SK-N-SH (cell line): ENCODE results near the gene C11orf42. TPM values are rescaled to one million over a fixed set of nuclear protein-coding genes. Genes with fewer than 3 reads are reported as not detected.

Experiments used
- CTCF ChIA-PET: fragments of 300-600, 350-600 bp; formaldehyde crosslinking; extraction: SDS; loops from one replicate; lab custom pipeline; 2021; lab: Yijun Ruan, JAX
- POLR2A ChIA-PET: fragments of 350-600 bp; sonication (Branson Sonifier 250); formaldehyde crosslinking; extraction: SDS; loops from one replicate; lab custom pipeline; 2020; ENCODE audit warnings: antibody characterized with exemption, inconsistent platforms; lab: Yijun Ruan, JAX
- DNase-seq: peaks from one replicate; pipeline ENCODE4 v3.0.0; 2012
- H2AFZ ChIP-seq: fragments of 200-600 bp; sonication (generic); 2 replicates; pipeline ENCODE4 v1.8.1; 2016; ENCODE audit warnings: antibody characterized with exemption, mild to moderate bottlenecking, low read depth
- H3F3A ChIP-seq: fragments of 200-600 bp; sonication (generic); replicated peaks from 2 replicates; pipeline ENCODE3; 2016; ENCODE audit warnings: antibody characterized with exemption, mild to moderate bottlenecking; ENCODE audit not compliant: insufficient read depth
- H3K27ac ChIP-seq, 2 experiments: fragments of 200-500 bp in 1 of 2; fragments of 200-600 bp in 1 of 2; sonication (Bioruptor generic) in 1 of 2; sonication (generic), shearing (Covaris generic) in 1 of 2; 2 replicates each; pipeline versions ENCODE4 v1.5.1 to v1.6.1; 2014 to 2016; ENCODE audit warnings: low read depth in 2 of 2, inconsistent platforms in 1 of 2, low read length in 1 of 2, mild to moderate bottlenecking in 1 of 2, mixed read lengths in 1 of 2
- H3K27me3 ChIP-seq: fragments of 200-600 bp; sonication (generic), shearing (Covaris generic); 2 replicates; pipeline ENCODE4 v1.6.1; 2016; ENCODE audit warnings: mixed run types; ENCODE audit not compliant: insufficient read depth
- H3K36me3 ChIP-seq, 2 experiments: fragments of 200-500 bp in 1 of 2; fragments of 200-600 bp in 1 of 2; sonication (Bioruptor generic) in 1 of 2; sonication (generic) in 1 of 2; replicated peaks in 1 of 2; 2 replicates each; pipeline versions ENCODE3 to v1.5.1; 2014 to 2016; ENCODE audit warnings: low read length in 1 of 2, mild to moderate bottlenecking in 1 of 2; ENCODE audit not compliant: insufficient read depth in 2 of 2, control insufficient read depth in 1 of 2
- H3K4me1 ChIP-seq, 2 experiments: fragments of 200-500 bp in 1 of 2; fragments of 200-600 bp in 1 of 2; sonication (Bioruptor generic) in 1 of 2; sonication (generic), shearing (Covaris generic) in 1 of 2; 2 replicates each; pipeline versions ENCODE4 v1.5.1 to v1.6.1; 2014 to 2016; ENCODE audit warnings: low read depth in 1 of 2, low read length in 1 of 2, mixed run types in 1 of 2; ENCODE audit not compliant: insufficient read depth in 2 of 2, control insufficient read depth in 1 of 2
- H3K4me2 ChIP-seq: fragments of 200-600 bp; sonication (generic), shearing (Covaris generic); 2 replicates; pipeline ENCODE4 v1.6.1; 2017; ENCODE audit warnings: mixed run types
- H3K4me3 ChIP-seq, 2 experiments: fragments of 200-500 bp in 1 of 2; fragments of 200-600 bp in 1 of 2; sonication (Bioruptor generic) in 1 of 2; sonication (generic), shearing (Covaris generic) in 1 of 2; 2 replicates each; pipeline versions ENCODE4 v1.5.1 to v1.8.1; 2014 to 2016; ENCODE audit warnings: low read depth in 2 of 2, inconsistent platforms in 1 of 2, low read length in 1 of 2, mild to moderate bottlenecking in 1 of 2, mixed read lengths in 1 of 2, moderate library complexity in 1 of 2
- H3K79me2 ChIP-seq: fragments of 200-600 bp; sonication (generic); 2 replicates; pipeline ENCODE4 v1.8.1; 2017; ENCODE audit warnings: mild to moderate bottlenecking; ENCODE audit not compliant: insufficient read depth
- H3K9ac ChIP-seq: fragments of 200-600 bp; sonication (generic); 2 replicates; pipeline ENCODE4 v1.6.1; 2017; ENCODE audit warnings: mixed run types
- H3K9me2 ChIP-seq: fragments of 200-600 bp; sonication (generic); 2 replicates; pipeline ENCODE4 v1.6.1; 2017; ENCODE audit warnings: mixed run types
- H3K9me3 ChIP-seq: fragments of 200-600 bp; sonication (generic); 2 replicates; pipeline ENCODE4 v1.6.1; 2017; ENCODE audit warnings: mixed run types, mild to moderate bottlenecking, moderate library complexity
- H4K20me1 ChIP-seq: fragments of 200-600 bp; sonication (generic); 2 replicates; pipeline ENCODE4 v1.6.1; 2017; ENCODE audit warnings: mild to moderate bottlenecking, mixed run types; ENCODE audit not compliant: insufficient read depth
- EP300 ChIP-seq, 2 experiments: IDR thresholded peaks; 2 replicates each; pipeline versions ENCODE4 v1.4.0 to v1.6.1; 2012; ENCODE audit warnings: borderline replicate concordance in 1 of 2, low read depth in 1 of 2, low read length in 1 of 2
- FOXM1 ChIP-seq: IDR thresholded peaks from 2 replicates; pipeline ENCODE4 v1.4.0; 2012; ENCODE audit warnings: low read depth, mild to moderate bottlenecking
- GATA2 ChIP-seq: sonication (generic); formaldehyde crosslinking; IDR thresholded peaks from 2 replicates; pipeline ENCODE4 v1.5.0; 2020; ENCODE audit warnings: mild to moderate bottlenecking, missing genetic modification reagents
- MEF2A ChIP-seq: IDR thresholded peaks from 2 replicates; pipeline ENCODE4 v1.4.0; 2012; ENCODE audit warnings: low read depth, borderline replicate concordance
- NFIC ChIP-seq: IDR thresholded peaks from 2 replicates; pipeline ENCODE4 v1.4.0; 2012; ENCODE audit warnings: borderline replicate concordance
- NRF1 ChIP-seq: IDR thresholded peaks from 2 replicates; pipeline ENCODE4 v1.6.1; 2012; ENCODE audit warnings: low read depth, mild to moderate bottlenecking, low read length
- RAD21 ChIP-seq: IDR thresholded peaks from 2 replicates; pipeline ENCODE4 v1.6.1; 2012; ENCODE audit warnings: mild to moderate bottlenecking, low read length
- RCOR1 ChIP-seq: fragments of 150-350 bp; IDR thresholded peaks from 2 replicates; pipeline ENCODE4 v1.6.1; 2017; ENCODE audit warnings: antibody characterized with exemption, low read length
- SMC3 ChIP-seq: IDR thresholded peaks from 2 replicates; pipeline ENCODE4 v1.6.1; 2012; ENCODE audit warnings: low read depth, low read length, improper control_type of control experiment
- TAF1 ChIP-seq: IDR thresholded peaks from 2 replicates; pipeline ENCODE4 v1.6.1; 2012; ENCODE audit warnings: low read depth, mild to moderate bottlenecking, low read length, moderate library complexity, borderline replicate concordance
- WGBS: methylation state at CpG from one replicate; pipeline ENCODE4 v1.1.6; 2017; ENCODE audit warnings: low lambda C conversion rate; 5-methylcytosine and 5-hydroxymethylcytosine counted together
- polyA plus RNA-seq, 3 experiments: library from polyadenylated mRNA; depleted of rRNA; stranded (reverse); fragments of >200 nt; gene quantifications; 2 replicates each; pipeline ENCODE4 v1.2.3, GENCODE V29; 2012
- TF ChIP-seq, protein P1 (sequence below): fragments of 150-350 bp; IDR thresholded peaks from 2 replicates; pipeline ENCODE4 v1.6.1; 2017; ENCODE audit warnings: antibody characterized with exemption, low read length, low read depth, borderline replicate concordance
- TF ChIP-seq, protein P2 (sequence below): IDR thresholded peaks from 2 replicates; pipeline ENCODE4; 2012
- TF ChIP-seq, protein P3 (sequence below): fragments of 200-600 bp; sonication (generic); IDR thresholded peaks from 2 replicates; pipeline ENCODE4 v1.6.1; 2017; ENCODE audit warnings: antibody characterized with exemption, mild to moderate bottlenecking, moderate library complexity
- TF ChIP-seq, protein P4 (sequence below): IDR thresholded peaks from 2 replicates; pipeline ENCODE4 v1.6.1; 2012; ENCODE audit warnings: mild to moderate bottlenecking, low read depth, low read length, moderate library complexity
- TF ChIP-seq, protein P5 (sequence below): IDR thresholded peaks from 2 replicates; pipeline ENCODE4 v1.4.0; 2012; ENCODE audit warnings: low read depth, borderline replicate concordance

The C11orf42 gene
- polyA plus RNA-seq, 1 of the 3 experiments (the other 2 are of a cell fraction): not detected

DNA sequence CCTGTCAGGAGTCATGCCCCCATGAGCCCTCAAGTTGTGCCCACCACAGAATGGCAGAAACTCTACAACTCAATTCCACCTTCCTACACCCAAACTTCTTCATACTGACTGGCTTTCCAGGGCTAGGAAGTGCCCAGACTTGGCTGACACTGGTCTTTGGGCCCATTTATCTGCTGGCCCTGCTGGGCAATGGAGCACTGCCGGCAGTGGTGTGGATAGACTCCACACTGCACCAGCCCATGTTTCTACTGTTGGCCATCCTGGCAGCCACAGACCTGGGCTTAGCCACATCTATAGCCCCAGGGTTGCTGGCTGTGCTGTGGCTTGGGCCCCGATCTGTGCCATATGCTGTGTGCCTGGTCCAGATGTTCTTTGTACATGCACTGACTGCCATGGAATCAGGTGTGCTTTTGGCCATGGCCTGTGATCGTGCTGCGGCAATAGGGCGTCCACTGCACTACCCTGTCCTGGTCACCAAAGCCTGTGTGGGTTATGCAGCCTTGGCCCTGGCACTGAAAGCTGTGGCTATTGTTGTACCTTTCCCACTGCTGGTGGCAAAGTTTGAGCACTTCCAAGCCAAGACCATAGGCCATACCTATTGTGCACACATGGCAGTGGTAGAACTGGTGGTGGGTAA is 6.1 kb upstream of the C11orf42 start, which contains the start of gene OR52W1:
OR52W1 (plus strand) TSS at position 51 of the 637 bp plus-strand sequence; CDS start at position 51, 0 bp downstream.
- TF ChIP-seq RAD21 (no peak), RCOR1 (no peak), NRF1 (no peak), TAF1 (no peak), SMC3 (no peak), EP300 (IDR thresholded peaks at IDR 0.05; ENCODE audit: borderline replicate concordance in 1 of 2, low read depth in 1 of 2, low read length in 1 of 2) (no peak), GATA2 (CRISPR knock-in tag) (no peak), FOXM1 (no peak), MEF2A (no peak), NFIC (no peak)
- TF ChIP-seq, protein P1, sequence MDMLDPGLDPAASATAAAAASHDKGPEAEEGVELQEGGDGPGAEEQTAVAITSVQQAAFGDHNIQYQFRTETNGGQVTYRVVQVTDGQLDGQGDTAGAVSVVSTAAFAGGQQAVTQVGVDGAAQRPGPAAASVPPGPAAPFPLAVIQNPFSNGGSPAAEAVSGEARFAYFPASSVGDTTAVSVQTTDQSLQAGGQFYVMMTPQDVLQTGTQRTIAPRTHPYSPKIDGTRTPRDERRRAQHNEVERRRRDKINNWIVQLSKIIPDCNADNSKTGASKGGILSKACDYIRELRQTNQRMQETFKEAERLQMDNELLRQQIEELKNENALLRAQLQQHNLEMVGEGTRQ: no peak
- TF ChIP-seq, protein P2, sequence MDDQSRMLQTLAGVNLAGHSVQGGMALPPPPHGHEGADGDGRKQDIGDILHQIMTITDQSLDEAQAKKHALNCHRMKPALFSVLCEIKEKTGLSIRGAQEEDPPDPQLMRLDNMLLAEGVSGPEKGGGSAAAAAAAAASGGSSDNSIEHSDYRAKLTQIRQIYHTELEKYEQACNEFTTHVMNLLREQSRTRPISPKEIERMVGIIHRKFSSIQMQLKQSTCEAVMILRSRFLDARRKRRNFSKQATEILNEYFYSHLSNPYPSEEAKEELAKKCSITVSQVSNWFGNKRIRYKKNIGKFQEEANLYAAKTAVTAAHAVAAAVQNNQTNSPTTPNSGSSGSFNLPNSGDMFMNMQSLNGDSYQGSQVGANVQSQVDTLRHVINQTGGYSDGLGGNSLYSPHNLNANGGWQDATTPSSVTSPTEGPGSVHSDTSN: no peak
- TF ChIP-seq, protein P3, sequence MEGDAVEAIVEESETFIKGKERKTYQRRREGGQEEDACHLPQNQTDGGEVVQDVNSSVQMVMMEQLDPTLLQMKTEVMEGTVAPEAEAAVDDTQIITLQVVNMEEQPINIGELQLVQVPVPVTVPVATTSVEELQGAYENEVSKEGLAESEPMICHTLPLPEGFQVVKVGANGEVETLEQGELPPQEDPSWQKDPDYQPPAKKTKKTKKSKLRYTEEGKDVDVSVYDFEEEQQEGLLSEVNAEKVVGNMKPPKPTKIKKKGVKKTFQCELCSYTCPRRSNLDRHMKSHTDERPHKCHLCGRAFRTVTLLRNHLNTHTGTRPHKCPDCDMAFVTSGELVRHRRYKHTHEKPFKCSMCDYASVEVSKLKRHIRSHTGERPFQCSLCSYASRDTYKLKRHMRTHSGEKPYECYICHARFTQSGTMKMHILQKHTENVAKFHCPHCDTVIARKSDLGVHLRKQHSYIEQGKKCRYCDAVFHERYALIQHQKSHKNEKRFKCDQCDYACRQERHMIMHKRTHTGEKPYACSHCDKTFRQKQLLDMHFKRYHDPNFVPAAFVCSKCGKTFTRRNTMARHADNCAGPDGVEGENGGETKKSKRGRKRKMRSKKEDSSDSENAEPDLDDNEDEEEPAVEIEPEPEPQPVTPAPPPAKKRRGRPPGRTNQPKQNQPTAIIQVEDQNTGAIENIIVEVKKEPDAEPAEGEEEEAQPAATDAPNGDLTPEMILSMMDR: no peak
- TF ChIP-seq, all 33 proteins: peak for 0
- H3K27me3 ChIP-seq: no peaks in the 10 kb centered on the region
- H3K4me1 ChIP-seq: no peaks in the 10 kb centered on the region
- no peak for DNase-seq
- no peaks in the 10 kb centered on the region for H3K79me2 ChIP-seq
- WGBS: 20% methylated on average over 1 of the region's 5 CpGs
- H3K9me2 ChIP-seq: no peaks in the 10 kb centered on the region
- ChIA-PET POLR2A (no interaction called here), CTCF (no interaction called here)
- H3K36me3 ChIP-seq: no peaks in the 10 kb centered on the region
- H4K20me1 ChIP-seq: no peaks in the 10 kb centered on the region
- no peak within 1 kb of the TSS for H3K27ac ChIP-seq
- H3K9ac ChIP-seq: no peak within 1 kb of the TSS
- no peak within 1 kb of the TSS for H2AFZ ChIP-seq
- no peak within 1 kb of the TSS for H3K4me3 ChIP-seq
- no peaks in the 10 kb centered on the region for H3K9me3 ChIP-seq
- no peak within 1 kb of the TSS for H3K4me2 ChIP-seq
- H3F3A ChIP-seq: no peaks in the 10 kb centered on the region

DNA sequence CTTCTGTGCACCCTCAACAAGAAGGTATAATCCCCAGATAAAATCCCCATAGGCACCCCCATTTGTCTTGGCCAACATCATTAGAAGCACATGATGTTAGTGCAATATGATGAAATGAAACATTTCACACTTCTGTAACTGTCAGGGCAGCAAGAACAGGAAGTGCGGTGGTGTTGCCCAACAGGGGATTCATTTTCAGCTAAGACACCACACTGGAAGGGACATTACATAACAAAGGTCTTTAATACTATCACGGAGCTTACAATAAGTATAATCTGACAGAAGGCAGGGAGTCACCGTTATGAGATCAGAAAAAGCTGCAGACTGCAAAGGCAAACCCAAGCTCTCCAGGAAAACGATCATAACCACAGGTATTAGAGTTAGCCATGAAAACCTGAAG is 4.4 kb upstream of the C11orf42 start:
- Histone ChIP-seq H4K20me1 (no peaks in the 10 kb centered on the region), H3K9me2 (no peaks in the 10 kb centered on the region), H2AFZ (no peak overlapping the region), H3K27ac (no peak overlapping the region), H3K4me3 (no peak overlapping the region), H3K4me1 (no peaks in the 10 kb centered on the region), H3K9me3 (no peaks in the 10 kb centered on the region), H3K27me3 (no peaks in the 10 kb centered on the region), H3K36me3 (peaks cover under 1 to 5% of the 10 kb centered on the region in 2 experiments), H3K4me2 (no peak overlapping the region), H3K9ac (no peak overlapping the region), H3K79me2 (no peaks in the 10 kb centered on the region), H3F3A (no peaks in the 10 kb centered on the region)
- CTCF ChIA-PET: no interaction called here
- 78% methylated on average over 4 of the region's 4 CpGs for WGBS
- POLR2A ChIA-PET: no interaction called here
- TF ChIP-seq, protein P4, sequence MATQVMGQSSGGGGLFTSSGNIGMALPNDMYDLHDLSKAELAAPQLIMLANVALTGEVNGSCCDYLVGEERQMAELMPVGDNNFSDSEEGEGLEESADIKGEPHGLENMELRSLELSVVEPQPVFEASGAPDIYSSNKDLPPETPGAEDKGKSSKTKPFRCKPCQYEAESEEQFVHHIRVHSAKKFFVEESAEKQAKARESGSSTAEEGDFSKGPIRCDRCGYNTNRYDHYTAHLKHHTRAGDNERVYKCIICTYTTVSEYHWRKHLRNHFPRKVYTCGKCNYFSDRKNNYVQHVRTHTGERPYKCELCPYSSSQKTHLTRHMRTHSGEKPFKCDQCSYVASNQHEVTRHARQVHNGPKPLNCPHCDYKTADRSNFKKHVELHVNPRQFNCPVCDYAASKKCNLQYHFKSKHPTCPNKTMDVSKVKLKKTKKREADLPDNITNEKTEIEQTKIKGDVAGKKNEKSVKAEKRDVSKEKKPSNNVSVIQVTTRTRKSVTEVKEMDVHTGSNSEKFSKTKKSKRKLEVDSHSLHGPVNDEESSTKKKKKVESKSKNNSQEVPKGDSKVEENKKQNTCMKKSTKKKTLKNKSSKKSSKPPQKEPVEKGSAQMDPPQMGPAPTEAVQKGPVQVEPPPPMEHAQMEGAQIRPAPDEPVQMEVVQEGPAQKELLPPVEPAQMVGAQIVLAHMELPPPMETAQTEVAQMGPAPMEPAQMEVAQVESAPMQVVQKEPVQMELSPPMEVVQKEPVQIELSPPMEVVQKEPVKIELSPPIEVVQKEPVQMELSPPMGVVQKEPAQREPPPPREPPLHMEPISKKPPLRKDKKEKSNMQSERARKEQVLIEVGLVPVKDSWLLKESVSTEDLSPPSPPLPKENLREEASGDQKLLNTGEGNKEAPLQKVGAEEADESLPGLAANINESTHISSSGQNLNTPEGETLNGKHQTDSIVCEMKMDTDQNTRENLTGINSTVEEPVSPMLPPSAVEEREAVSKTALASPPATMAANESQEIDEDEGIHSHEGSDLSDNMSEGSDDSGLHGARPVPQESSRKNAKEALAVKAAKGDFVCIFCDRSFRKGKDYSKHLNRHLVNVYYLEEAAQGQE: no peak
- TF ChIP-seq, protein P5, sequence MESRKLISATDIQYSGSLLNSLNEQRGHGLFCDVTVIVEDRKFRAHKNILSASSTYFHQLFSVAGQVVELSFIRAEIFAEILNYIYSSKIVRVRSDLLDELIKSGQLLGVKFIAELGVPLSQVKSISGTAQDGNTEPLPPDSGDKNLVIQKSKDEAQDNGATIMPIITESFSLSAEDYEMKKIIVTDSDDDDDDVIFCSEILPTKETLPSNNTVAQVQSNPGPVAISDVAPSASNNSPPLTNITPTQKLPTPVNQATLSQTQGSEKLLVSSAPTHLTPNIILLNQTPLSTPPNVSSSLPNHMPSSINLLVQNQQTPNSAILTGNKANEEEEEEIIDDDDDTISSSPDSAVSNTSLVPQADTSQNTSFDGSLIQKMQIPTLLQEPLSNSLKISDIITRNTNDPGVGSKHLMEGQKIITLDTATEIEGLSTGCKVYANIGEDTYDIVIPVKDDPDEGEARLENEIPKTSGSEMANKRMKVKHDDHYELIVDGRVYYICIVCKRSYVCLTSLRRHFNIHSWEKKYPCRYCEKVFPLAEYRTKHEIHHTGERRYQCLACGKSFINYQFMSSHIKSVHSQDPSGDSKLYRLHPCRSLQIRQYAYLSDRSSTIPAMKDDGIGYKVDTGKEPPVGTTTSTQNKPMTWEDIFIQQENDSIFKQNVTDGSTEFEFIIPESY: no peak
- DNase-seq: no peak
